ENCODE results near the gene MICAL2.

MICAL2 gene

DNA sequence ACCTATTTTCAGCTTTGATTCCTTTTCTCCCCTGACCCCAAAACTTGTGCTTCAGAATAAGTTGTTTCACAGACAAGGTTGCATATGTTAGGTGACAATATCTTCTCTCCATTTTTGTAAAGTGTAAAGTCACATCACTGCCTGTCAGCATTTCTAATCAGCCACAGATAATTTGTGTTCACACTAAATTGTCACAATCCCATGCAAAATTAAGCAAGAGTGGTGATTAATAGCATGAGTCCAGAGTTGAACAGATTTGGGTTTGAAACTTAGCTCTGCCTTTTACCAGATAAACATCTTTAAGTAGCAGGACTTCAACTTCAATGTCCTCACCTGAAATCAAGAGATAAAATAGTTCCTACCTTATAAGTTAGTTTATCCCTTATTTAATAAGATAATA is 80.1 kb downstream of the MICAL2 start:
- DNase-seq: no peak

DNA sequence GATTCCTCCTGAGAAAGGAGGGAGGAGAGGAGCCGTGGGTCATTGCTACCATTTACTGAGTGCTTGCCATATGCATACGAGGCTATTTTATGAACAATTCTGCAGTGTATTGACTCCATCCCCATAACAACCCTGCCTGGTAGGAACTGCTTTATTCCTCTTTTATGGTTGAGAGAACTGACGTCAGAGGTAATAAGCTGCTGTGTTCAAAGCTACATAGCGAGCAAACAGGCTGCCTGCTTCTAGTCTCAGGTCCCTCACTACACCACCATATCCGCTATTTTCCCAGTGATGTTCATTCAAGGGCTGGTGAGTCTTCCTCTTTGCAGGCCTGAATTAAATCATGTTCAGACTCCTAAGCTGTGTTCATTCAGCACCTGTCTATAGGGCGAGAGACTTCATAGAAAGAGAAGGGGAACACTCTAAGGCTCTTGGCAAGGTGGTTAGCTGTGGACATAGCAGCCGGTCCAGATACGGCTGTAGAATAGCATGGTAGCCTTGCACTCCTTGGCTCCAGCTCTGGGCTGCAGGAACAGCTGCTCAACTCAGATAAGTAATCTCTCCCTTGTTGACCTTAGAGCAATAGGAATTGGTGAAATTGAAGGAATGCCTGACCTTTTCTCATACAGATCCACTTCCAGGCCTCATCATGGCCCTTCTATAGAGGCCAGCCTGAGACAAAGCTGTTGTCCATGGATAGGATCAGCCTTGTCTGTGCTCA is 82.6 kb downstream of the MICAL2 start:
- DNase-seq: no peak

- no peak for DNase-seq
These were observed 83.3 kb downstream of the MICAL2 start for GRCh38 chr11:12193515-12194336.

DNA sequence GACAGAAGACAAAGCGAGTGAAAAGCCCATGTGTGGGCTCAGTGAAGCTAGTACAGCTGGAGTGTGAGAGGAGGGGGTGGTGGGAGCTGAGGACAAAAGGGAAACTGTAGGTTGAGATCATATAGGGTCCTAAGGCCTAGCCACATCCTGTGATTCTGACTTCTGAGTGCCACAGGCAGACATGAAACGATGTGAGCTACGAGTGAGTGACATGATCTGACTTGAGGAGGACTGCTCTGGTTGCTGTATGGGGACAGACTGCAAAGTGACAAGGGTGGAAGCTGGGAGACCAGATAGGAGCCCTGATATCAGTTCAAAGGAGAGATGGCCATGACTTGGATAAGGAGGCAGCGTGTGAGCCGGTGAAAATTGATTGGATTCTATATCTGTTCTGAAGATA is 85.4 kb downstream of the MICAL2 start:
- DNase-seq: no peak

- no peak for DNase-seq
These were observed 85.9 kb downstream of the MICAL2 start for GRCh38 chr11:12196308-12196707.

DNA sequence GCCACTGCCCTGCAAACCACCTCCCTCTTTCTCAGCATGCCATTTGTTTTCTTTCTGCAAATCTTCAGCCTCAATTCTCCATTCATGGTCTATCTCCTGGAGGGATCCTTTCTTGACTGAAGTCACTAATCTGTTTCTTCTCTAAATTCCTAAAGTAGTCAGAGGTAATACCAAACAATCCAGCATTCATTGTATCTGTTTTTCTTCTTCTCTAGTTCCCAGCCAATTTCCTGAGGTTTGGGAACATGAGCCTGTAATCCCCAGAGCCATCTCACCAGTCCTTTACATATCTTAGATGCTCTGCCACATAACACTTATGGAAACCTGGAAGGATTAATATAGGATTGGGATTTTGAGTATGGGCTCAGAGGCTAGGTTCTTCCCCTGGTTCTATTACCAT is 86.5 kb downstream of the MICAL2 start:
- peak; percentile 81 for DNase-seq

DNA sequence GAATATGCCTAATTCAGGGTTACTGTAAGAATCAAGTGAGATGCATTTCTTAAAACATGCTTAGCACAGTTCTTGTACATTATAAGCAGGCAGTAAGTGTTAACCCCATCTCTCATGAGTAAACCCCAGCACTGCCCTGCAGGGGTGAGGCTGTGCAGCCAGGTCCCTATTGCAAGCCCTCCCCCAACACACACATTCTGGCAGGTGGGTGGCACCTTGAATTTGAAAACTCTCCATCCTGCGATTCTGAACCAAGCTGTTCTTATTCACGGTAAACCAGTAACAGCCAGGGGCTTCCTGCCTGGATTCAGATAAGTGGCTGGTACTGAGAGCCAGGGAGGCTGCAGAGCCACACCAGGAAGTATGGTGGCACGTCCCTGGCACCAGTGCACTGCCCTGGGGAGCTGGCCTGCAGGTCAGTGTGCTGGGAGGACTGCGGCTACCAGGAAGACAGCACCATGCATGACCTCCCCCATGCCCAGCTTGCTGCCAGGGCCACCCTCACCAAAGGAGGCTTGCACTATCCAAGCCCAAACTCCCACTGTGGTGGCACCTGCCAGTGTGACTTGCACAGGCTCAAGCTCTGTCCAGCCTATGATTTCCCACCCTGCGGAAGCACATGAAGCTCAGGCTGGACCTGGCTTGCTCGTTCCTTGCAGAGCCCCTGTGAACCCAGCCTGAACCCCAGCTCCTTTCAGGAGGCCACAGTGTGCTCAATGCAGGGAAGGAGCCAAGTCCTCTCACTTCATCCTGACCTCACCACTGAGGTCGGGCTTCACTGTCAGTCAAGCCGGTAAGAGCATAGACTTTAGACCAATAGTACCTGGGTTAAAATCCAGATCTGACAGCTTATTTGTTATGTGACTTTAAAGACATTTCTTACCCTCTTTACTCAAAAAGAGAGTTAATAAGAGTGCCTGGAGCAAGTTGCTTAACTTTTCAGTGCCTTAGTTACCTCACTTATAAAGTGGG is 88.1 kb downstream of the MICAL2 start:
- DNase-seq: no peak

GRCh38 chr11:12199231-12199948 is 89.0 kb downstream of the MICAL2 start:
- DNase-seq: no peak

- peak; percentile 98 for DNase-seq
These were observed 90.0 kb downstream of the MICAL2 start for GRCh38 chr11:12200279-12200990.

DNA sequence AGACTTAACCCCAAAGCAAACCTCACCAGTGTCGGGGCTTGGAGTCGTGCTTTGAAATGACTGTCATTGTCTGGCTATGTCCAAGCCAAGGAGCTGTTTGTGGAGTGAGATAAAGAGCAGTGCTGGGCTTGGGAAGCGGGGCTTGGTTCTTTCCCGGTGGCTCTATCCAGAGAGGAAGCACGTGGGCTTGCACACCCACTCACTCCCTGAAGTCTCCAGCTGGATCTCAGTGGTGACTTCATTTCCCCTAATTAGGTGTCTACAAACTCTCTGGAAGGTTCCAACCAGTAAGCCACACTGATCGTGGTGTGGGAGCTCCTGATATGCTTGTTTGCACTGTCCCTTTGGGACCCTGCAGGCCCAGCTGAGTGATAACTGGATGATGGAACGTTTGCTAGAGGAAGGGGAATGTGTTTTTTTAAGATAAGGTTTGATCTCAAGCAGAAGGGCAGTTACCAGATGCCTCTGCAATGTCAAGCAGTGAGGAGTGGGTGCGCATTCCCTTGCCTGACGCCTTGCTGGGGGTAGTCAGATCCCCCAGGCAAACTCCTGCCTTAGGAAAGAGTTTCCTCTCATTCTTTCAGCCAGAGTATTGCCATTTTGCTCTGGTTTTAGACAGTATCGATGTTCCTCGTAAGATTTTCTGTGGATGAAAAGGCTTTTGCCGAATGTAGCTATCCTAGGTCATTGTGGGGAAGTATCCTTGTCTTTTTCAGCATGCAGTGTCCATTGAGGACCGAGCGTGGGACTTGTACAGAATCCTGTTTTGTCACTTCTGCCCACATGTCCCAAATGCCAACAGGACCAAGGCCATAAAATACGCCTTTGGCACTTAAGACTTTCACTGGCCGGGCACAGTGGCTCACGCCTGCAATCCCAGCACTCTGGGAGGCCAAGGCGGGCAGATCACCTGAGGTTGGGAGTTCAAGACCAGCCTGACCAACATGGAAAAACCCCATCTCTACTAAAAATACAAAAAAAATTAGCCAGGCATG is 90.9 kb downstream of the MICAL2 start:
- DNase-seq: peak; percentile 100

GRCh38 chr11:12202661-12203310 is 92.4 kb downstream of the MICAL2 start:
- DNase-seq: no peak

DNA sequence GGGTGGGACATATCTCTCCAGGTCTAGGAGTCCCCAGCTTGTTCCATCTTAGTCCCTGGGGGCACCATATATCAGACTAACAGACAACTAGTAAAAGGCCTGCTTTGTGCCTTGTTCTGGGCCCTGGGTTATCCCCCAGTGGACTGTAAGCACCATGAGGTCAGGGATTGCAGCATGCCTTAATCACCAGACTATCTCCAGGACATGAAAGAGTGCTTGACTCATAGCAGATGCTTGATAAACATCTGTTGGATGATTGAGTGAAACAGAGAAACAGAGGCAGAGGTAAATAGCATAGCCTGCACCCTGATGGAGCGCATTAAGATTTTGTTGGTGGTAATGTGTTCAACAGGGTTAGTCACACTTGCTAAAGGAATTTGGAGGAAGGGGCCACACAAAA is 94.1 kb downstream of the MICAL2 start:
- no peak for DNase-seq

DNA sequence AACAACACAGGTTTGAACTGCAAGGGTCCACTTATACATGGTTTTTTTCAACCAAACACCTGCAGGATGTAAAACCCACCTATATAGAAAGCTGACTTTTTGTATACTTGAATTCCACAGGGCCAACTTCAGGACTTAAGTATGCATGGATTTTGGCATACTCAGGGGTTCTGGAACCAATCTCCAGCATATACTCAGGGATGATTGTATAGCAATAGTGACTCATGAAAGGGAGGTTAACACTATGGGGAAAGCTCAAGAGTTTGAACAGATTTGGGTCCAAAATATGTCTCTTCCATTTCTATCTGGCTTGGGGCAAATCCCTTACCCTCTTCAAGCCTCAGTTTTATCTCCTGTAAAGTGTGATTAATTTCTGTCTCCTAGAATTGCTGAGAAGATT is 94.9 kb downstream of the MICAL2 start:
- DNase-seq: peak; percentile 85

- peak; percentile 74 for DNase-seq
These were observed 96.1 kb downstream of the MICAL2 start for GRCh38 chr11:12206529-12206928.

DNA sequence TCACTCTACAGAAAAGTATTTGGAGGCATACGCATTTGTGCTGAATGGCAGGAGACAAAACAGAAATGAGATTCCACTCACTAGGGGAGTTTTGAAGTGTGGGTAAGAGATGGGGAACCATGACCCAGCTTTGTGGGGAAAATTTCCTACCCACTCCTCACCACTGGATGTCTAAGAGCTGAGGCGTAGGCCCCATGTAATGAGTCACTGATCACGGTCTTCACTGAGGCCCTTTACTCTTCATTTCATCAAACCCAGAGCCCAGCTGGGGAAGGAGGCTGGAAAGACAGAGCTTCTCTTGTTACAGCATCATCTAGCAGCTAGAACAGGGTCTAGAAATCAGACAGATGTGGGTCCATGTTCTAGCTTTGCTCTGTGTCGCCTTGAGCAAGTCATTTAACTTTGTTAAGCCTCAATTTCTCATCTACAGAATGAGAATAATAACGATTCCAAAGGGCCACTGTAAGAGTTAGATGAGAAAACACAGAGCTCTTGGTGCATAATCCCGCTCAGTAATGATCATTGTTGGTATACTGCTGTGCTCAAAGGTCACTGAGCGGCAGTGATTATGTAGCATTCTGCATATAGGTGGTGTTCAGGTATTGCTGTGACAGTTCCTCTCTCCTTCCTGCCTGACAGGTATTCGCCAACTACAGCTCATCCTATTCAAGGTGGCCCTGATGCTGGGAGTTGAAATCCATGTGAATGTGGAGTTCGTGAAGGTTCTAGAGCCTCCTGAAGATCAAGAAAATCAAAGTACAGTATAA is 97.2 kb downstream of the MICAL2 start:
- DNase-seq: peak; percentile 92

GRCh38 chr11:12209096-12209495 is 98.7 kb downstream of the MICAL2 start:
- no peak for DNase-seq

DNA sequence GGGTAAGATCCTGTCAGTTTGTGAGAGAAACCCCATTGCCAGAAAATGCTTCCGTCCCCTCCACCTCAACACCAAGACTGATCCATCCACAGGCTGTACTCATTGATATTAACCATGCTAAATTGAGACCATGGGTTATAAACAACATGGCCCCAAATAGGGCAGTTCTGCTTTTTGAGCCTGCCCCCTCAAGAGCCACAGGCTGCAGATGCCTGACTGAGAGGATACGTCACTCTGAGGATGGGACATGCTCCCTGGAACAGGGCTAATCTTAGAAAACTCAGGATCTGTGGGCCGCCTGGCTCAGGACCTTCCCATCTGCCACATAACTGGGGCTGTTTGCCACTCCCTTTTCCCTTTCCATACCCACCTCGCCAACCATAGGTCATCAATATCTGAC is 99.8 kb downstream of the MICAL2 start:
- no peak for DNase-seq

- DNase-seq: no peak
These were observed 101.1 kb downstream of the MICAL2 start for GRCh38 chr11:12211331-12212065.
